Femur (tissue), 1 donor: ENCODE data around the gene ANGPT4.

Experiments used
- DNase-seq: peaks from one replicate; pipeline ENCODE4 v3.0.0-alpha.2; 2017

ANGPT4 gene

GRCh38 chr20:916125-916799, at the start of gene ANGPT4:
TSS of gene ANGPT4 (minus strand) at chr20:916334. CDS start at chr20:916214, 120 bp downstream.
- peak; percentile 32 for DNase-seq

GRCh38 chr20:963795-964194, 47.7 kb upstream of the ANGPT4 start:
- no peak for DNase-seq

- no peak for DNase-seq
Measured at GRCh38 chr20:962683-963082, 46.5 kb upstream of the ANGPT4 start.

- no peak for DNase-seq
Measured at GRCh38 chr20:962223-962622, 46.1 kb upstream of the ANGPT4 start.

GRCh38 chr20:961768-962167, 45.6 kb upstream of the ANGPT4 start:
- DNase-seq, result no peak

- DNase-seq, result no peak
Measured at GRCh38 chr20:959996-960615, 44.0 kb upstream of the ANGPT4 start.

GRCh38 chr20:958936-959815, 43.0 kb upstream of the ANGPT4 start:
- DNase-seq, result no peak

- DNase-seq, result no peak
Measured at GRCh38 chr20:957544-957943, 41.4 kb upstream of the ANGPT4 start.

GRCh38 chr20:956330-956951, 40.3 kb upstream of the ANGPT4 start:
- peak; percentile 74 for DNase-seq

- no peak for DNase-seq
Measured at GRCh38 chr20:955656-956055, 39.5 kb upstream of the ANGPT4 start.

- no peak for DNase-seq
Measured at GRCh38 chr20:955111-955510, 39.0 kb upstream of the ANGPT4 start.

- no peak for DNase-seq
Measured at GRCh38 chr20:953742-954141, 37.6 kb upstream of the ANGPT4 start.

GRCh38 chr20:952196-952795, 36.2 kb upstream of the ANGPT4 start:
- DNase-seq, result no peak

- no peak for DNase-seq
Measured at GRCh38 chr20:951384-952169, 35.4 kb upstream of the ANGPT4 start.

- no peak for DNase-seq
Measured at GRCh38 chr20:949717-950116, 33.6 kb upstream of the ANGPT4 start.

- no peak for DNase-seq
Measured at GRCh38 chr20:946826-947225, 30.7 kb upstream of the ANGPT4 start.

GRCh38 chr20:945841-946240, 29.7 kb upstream of the ANGPT4 start:
- DNase-seq, result no peak

- no peak for DNase-seq
Measured at GRCh38 chr20:944774-945410, 28.8 kb upstream of the ANGPT4 start.

- DNase-seq, result no peak
Measured at GRCh38 chr20:944148-944547, 28.0 kb upstream of the ANGPT4 start.

GRCh38 chr20:942611-943010, 26.5 kb upstream of the ANGPT4 start:
- DNase-seq, result no peak

GRCh38 chr20:940926-941325, 24.8 kb upstream of the ANGPT4 start:
- no peak for DNase-seq

- no peak for DNase-seq
Measured at GRCh38 chr20:939606-940005, 23.5 kb upstream of the ANGPT4 start.
